GM21723 (cell line): ENCODE measurements around the gene PIP4K2A.
A peak's percentile ranks its signal among the peaks of the same experiment; 100 is the strongest.
"Not testable (repeated sequence)": the region's sequence is repeated elsewhere in the genome, so short reads cannot be mapped to it uniquely, and the experiment has no call there.

Source experiments
- ATAC-seq: cut with Tn5 transposase; IDR thresholded peaks from one replicate; pipeline ENCODE4 v1.9.1; 2021; ENCODE audit warnings: mild to moderate bottlenecking, moderate library complexity; ENCODE audit not compliant: unreplicated experiment

The PIP4K2A gene

DNA sequence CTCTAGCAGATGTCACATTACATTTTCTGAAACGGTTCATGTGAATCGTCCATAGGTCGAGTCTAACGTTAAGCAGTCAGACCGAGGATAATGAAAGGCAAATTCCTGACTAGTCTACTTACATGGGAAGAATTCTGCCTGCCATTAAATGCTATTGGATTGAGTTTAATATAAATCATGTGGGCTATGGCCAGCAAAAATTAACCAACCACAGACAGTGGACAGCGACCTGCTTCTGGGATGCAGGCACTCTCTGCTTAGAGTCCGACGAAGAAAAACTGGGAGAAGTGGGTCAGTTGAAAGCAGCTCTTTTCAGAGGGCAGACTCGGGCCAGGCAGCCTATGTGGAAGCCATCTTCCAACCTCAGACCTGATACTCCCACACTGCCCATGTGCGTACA lies 16.6 kb downstream of the PIP4K2A start:
- no peak for ATAC-seq

DNA sequence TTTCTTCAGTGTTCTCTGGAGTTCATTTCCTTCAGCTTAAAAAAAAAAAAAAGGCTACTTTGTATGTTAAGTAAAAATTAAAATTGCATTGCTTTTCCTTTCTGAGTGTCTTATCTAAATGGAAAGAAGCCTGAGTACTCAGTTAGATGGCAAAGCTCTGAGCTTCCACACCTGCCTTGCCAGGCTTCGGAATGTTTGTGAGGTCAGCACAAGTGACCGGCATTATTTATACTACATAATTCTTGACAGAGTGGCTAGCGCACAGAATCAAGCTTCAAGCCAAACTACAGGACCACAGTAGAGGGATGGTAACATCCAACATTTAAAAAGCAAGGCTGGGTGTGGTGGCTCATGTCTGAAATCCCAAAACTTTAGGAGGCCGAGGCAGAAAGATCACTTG lies 17.3 kb downstream of the PIP4K2A start:
- ATAC-seq = no peak

DNA sequence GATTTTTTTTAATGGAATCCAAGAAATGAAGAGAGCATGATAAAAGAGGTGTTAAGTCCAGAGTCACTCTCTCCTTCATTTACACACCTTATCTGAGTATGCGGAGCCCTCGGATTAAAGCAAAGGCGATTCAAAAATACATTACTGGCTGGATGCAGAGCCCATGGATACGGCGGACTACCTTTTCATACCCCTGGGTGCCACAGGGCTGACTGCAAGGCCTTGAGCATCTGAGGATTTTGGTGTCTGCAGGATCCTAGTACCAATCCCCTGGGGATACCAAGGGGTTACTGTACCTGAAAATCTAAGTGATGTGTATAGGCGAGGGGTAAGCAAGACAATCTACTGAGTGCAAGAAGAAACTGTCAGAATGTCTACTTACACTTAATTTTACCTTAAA lies 20.5 kb downstream of the PIP4K2A start:
- ATAC-seq = peak; percentile 7

DNA sequence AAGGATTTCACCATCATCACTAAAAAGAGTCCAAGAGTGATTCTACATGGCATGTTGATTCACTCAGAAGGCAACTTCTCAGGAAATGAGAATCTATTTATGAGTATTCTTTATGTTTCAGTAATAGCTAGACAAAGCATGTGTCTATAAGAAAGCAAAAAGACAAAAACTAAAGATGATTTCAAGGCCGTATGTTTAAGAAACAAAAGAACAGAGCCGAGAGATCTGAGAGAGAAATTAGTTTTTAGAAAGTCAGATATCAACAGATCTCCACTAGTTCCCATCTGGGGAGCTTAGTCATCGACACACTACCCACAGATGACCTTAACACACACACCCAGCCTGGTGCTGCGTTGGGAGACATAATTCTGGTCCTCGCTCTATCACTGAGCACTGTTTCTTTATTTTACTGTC lies 21.0 kb downstream of the PIP4K2A start:
- ATAC-seq = peak; percentile 44

DNA sequence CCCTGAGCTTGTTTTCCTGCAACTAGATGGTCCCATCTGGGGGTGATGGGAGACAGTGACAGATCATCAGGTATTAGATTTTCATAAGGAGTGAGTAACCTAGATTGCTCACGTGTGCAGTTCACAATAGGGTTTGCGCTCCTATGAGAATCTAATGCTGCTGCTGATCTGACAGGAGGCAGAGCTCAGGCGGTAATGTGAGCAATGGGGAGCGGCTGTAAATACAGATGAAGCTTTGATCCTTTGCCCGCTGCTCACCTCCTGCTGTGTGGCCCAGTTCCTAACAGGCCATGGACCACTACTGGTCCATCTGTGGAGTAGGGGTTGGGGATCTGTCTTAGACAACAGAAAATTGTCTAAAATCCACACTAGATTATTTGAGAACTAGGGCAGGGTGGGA lies 22.3 kb downstream of the PIP4K2A start:
- ATAC-seq = not testable (repeated sequence)

DNA sequence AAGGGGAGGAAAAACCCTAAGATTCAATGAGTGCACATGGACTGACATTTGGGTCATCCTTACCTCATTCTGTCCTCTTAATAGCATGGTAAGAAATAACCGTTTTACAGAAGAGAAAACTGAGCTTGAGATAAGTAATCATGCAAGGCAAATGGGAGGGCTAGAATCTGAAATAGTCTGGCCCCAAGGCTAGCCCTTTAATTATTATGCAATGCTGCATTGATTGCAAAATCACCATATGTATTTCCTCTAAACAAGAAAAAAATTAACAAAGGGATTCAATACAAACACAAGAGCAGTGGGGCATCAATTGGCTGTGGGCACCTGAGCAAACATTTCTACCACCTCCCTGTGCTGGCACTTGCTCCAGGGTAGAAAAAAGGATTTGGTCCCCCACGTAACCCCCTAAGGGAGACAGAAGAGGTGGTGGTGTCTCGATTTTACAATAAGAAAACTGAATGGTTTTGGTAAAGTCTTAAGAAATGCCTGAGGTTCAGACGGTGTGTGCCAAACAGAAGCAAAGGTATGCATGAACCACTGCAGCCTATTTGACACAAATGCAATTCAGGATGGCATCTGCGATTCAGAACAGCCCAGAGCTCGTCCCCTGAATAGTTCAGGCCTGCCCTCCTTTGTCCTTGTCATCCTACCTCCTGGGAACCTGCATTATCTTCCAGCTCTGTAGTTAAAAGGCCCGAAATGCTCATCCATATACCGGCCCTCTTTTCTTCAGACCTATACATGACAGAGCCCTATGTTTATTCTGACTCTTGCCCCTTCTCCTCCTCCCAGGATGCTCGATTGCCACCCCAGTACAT lies 23.6 kb downstream of the PIP4K2A start:
- no peak for ATAC-seq

DNA sequence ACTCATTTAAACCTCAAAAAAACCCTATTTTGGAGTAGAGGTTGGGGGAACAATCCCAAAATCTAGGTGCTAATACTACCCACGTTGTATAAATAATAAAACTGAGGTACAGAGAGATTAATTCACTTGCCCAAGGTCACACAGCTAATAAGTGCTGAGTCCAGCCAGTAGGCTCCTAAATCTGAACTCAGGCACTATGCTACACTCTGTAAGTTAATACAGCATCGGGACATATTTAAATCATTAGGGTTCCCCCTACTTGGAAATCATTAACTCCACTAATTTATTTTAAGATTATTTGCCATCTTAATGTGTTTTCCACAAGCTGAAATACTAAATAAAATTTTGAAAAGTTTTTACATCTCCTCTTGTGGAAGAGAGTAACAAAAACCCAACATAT lies 24.2 kb downstream of the PIP4K2A start:
- ATAC-seq = no peak

DNA sequence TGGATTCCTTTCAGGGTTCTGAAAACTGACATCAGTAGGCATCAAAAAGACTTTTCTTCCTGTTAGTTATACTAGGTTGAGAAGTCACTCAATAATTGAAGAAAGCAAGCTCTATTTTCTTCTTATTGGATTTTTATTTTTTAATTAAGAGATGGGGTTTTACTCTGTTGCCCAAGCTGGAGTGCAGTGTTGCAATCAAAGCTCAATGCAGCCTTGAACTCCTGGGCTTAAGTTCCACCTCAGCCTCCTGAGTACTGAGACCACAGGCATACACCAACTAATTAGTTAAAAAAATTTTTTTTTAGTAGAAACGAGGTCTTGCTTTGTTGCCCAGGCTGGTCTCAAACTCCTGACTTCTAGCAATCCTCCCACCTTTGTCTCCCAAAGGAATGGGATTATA lies 28.0 kb downstream of the PIP4K2A start:
- ATAC-seq = no peak

DNA sequence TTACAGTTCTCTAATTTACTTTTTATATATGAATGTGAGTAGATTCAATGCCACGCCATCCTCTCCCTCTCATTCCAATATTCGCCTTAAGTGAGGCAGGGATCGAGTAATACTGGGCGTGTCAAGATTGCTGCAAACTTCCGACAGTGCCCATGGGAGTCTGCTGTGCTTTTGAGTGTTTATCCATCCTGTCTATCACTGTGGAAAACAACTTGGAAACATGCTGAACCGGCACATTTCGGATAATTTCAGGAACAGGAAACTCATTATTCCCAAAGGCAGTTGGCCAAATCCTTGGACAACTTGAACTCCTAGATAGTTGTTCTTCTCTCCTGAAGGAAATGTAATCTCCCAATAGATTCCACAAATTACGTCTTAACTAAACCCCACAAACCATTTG lies 28.5 kb downstream of the PIP4K2A start:
- ATAC-seq = no peak

DNA sequence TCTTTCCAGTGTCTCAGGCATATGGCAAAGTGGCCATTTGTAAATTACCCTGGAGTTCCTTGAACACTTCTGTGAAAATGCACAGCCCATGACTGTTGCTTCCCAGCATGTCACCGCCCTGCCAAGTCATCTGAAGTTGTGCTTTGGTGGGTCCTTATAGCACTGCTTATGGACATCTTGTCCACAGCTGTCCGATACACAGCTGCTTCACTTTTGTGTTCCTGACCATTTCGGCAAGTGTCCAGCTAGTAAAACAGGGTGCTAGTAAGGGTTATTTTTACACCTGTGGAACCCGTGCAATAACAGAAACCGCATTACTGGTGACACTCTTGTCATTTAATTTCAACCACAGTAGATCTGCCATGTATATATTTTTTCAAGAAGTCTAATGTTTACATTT lies 29.7 kb downstream of the PIP4K2A start:
- ATAC-seq = no peak

DNA sequence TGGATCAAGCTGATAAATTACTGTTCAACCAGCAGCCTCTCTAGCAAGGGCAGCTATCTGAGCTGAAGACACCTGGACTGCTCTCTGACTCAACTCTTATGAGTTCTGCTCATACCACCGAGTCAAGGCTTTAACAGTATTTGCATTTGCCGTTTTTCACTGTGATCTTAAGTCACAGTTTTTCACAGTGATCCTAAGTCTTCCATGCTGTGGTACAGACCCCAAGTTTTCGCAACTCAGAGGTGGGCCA lies 31.3 kb downstream of the PIP4K2A start:
- peak; percentile 65 for ATAC-seq

DNA sequence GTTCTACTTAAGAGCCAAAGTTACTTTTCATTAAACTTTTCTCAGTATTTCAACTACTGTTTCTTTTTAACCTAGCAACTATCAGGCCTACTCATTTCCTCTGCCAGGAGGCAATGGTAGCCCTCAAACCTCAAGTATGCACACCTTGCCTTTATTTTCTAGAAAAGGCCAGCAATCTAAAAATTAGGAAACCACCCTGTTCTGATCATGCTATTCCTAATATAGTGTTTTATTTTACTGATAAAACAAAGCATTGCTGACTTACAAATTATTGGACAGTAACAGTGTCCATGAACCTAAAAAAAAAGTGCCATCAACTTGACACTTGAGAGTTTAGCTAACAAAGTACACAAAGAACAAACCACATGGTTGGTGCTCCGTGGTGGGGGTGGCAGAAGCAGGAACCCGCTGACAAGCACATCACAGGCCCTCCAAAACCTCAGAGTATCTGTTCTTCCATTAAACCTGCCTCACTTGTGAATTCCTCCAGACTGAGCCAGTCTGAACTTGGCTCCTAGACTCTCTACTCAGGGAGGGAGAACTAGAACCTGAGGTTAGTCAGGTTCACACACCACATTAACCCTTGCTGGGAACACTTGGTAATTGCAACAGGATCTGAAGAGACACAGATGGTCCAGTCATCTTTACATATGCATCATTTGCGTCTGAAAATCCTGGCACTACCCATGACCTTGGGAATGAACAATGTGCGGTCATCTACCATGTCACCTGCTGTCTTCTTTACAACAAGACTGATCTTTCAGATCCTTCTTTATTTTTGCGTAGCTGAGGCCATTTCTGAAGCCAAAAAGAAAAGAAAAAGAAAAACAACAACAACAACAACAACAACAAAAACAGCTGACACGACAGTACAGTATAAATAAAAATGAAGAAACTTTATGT lies 31.9 kb downstream of the PIP4K2A start:
- peak; percentile 26 for ATAC-seq

DNA sequence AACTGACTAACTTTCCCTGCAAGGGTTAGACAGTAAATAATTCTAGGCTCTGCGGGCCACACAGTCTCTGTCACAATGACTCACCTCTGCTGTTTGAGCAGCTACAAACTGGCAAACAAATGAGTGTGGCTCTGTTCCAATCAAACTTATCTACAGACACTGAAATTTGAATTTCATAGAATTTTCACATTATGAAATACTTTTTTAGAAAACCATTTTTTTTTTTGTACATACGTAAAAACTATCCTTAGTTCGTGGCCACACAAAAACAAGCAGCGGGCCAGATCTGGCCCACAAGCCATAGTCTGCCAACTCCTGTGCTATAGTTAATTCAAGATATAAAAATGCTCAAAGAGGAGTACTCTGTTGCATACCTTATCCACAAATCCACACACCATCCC lies 32.6 kb downstream of the PIP4K2A start:
- peak; percentile 32 for ATAC-seq

DNA sequence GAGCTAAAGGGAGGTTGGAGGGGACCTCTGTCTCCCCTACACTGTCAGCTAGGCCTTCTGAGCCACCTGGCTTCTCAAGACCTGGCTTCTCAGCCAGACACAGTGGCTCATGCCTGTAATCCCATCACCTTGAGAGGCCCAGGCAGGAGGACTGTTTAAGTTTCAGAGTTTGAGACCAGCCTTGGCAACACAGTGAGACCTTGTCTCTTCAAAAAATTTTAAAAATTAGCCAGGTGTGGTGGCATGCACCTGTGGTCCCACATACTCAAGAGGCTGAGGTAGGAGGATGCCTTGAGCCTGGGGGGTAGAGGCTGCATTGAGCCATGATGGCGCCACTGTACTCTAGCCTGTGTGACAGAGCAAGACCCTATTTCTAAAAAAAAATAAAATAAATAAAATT lies 33.1 kb downstream of the PIP4K2A start:
- ATAC-seq = no peak

DNA sequence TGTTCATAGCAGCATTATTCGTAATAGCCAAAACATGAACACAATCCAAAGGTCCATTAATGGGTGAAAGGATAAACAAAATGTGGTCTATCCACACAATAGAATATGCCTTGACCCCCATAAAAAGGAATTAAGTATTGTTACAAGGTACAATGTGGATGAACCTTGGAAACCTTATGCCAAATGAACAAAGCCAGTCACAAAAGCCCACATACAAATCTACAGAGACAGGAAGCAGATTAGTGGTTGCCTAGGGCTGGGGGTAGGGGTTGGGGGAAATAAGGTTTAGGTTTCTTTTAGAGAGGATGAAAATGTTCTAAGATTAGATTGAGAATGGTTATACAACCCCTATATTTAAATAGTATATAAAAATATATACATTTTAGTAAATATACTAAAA lies 34.8 kb downstream of the PIP4K2A start:
- ATAC-seq = no peak

DNA sequence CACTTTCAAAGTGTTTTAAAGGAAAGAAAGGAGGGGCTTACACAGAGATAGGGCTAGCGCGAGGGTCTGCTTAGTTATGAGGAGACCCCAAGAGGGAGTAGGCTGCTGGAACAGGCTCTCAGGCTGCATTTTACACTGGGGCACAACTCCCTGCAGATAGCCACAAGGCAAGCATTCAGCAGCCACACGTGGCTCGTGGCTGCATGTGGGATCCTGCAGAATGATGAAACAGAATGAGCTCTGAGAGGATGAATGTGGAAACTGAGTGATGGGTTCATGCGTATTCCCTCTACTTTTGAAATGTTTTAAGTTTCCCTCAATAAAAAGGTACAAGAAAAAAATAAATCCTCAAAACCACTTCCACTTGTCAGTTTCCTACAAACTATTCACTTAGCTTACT lies 37.0 kb downstream of the PIP4K2A start:
- no peak for ATAC-seq

DNA sequence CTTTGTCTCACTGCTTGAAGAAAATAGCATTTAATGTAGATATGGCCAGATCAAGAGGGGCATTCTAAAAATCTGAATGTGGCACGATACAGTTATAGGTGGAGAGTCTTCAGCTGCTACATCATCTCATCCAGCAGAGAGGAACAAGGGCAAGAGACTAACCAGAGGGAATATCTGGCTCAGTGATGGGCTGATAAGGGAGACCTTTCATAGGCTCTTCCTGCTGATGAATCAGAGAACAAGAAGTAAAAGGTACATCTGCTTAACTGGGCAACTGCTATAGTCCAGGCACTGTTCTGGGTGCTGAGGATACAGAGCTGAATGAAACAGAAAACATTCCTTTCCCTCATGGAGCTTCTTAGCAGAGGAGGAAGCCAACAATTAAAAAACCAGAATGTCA lies 37.9 kb downstream of the PIP4K2A start:
- ATAC-seq = no peak

DNA sequence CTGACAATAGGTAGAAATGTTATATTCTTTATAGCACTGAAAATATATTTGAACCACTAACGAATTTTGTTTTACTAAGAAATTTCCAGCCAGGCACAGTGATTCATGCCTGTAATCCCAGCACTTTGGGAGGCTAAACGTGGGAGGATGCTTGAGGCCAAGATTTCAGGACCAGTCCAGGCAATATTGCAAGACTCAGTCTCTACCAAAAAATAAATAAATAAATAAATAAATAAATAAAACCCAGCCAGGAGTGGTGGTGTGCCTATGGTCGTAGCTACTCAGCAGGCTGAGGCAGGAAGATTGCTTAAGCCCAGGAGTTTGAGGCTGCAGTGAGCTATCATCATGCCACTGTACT lies 39.8 kb downstream of the PIP4K2A start:
- no peak for ATAC-seq

DNA sequence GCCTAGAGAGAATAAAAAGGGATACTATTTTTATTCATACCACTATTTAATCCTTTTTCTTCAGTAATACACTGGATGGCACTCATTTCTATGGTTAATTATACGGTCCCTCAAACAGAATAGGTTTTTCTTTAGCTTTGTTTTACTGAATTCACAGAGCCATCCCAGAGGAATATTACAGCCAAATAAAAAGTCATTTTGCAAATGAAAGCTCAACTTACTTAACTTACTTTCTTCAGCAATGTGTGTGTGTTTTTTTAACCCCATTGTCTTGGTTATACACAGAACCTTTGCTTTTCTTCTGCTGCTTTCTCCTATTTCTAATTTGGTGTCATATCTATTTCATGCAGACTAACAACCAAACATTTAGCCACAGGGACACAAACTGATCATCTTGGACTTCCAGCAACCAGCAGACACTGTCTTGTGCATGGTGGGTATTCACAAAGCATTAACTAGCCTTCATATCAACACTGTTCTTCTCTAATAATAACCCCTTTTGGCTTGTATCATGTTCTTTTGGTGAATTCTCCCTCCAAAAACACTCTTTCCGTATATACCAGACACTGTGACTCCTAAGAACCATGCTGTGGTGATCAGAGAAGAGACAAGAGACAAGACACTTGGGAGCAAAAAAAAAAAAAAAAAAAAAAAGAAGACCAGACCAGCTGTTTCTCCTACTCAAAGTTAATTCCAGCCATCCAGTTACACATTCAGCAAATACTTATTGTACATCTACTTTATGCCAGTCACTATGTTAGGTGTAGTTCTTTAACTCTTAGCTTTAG lies 40.4 kb downstream of the PIP4K2A start:
- ATAC-seq = no peak

DNA sequence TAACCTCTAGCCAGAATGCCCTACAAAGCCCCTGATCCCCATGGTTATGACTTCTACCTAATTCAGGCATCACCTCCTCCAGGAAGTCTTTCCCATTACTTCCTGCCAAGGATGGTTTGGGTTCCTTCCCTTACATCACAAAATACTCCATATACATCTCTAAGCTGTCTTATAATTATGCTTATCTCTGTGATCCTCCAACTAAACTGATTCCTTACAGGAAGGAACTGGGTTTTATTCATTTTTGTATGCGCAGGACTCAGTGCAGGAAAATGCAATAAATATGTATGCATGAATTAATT lies 41.3 kb downstream of the PIP4K2A start:
- no peak for ATAC-seq

DNA sequence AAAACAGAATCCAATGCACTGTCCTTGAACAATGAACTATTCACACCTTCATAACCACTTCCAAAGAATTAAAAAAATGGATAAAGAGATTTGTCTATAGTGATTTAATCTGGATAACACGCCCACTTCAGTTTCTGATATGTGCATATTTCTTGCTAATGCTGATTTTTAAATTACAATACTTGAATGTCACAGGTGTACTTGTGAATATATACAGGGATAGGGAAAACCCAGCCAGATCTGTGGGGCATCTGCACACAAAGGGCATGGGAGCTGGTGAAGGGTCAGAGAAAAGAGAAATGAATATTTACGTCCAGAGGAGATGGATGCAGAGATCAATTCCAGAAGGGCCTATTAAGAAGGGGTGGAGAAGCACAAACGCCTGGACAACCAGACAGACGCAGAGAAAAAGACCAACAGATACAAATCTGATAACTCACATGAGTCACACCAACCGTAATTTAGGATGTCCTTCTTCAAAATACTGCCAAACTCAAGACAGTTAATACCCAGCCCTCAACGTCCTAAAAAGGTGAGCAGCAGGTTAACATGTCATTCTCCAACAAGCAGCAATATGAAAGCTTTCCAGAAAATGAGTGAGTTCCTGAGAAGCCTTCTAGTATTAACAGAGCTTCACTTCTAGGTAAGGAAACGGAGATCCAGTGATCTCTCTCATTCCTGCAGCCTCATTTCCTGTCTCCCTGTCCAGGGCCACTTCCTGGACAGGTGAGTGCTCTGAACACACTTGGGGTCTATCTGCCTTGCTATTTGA lies 41.9 kb downstream of the PIP4K2A start:
- no peak for ATAC-seq
